Measurements from ENCODE around the gene ZBTB18.

- TF ChIP-seq CTCF (IDR thresholded peaks at IDR 0.05) (no peak), EP300 (IDR thresholded peaks at IDR 0.05) (no peak), ELK1 (IDR thresholded peaks at IDR 0.05; ENCODE audit: low read depth, low read length) (no peak), JUN (IDR thresholded peaks at IDR 0.05) (no peak)
Observed at GRCh38 chr1:244062156-244062725, 11.2 kb downstream of the ZBTB18 start.
